Right lobe of liver (tissue), 6 donors: ENCODE data around the gene DOLPP1. TPM values are rescaled to one million over a fixed set of nuclear protein-coding genes. Genes with fewer than 3 reads are reported as not detected.

Experiments
- ATAC-seq, 4 donors: fragments of 200-7000 bp; cut with Tn5 transposase; one replicate each; pipeline ENCODE4 v1.9.1; 2020; ENCODE audit warnings: mild to moderate bottlenecking in 4 of 4, moderate library complexity in 4 of 4
- DNase-seq, 3 donors: peaks; one replicate each; pipeline ENCODE4 v3.0.0-alpha.2; 2020
- H3K27ac ChIP-seq, 3 donors: fragments of 200-600 bp; one replicate each; pipeline ENCODE4 v1.8.0; 2022
- H3K27me3 ChIP-seq, 2 donors: fragments of 200-600 bp; one replicate each; pipeline ENCODE4 v1.8.0; 2022
- H3K36me3 ChIP-seq, 4 donors: fragments of 200-600 bp; sonication (generic) in 1 of 4; one replicate each; pipeline versions ENCODE4 v1.5.1 to v1.8.0; 2017 to 2022; ENCODE audit warnings: control low read depth in 1 of 4
- H3K4me1 ChIP-seq, 4 donors: fragments of 200-600 bp; sonication (generic) in 1 of 4; one replicate each; pipeline versions ENCODE4 v1.5.1 to v1.8.0; 2017 to 2022; ENCODE audit warnings: control low read depth in 1 of 4
- H3K4me3 ChIP-seq, 3 donors: fragments of 200-600 bp; one replicate each; pipeline ENCODE4 v1.8.0; 2022
- H3K9me3 ChIP-seq, 4 donors: fragments of 200-600 bp; sonication (generic) in 1 of 4; one replicate each; pipeline versions ENCODE4 v1.5.1 to v1.8.0; 2017 to 2022; ENCODE audit warnings: control low read depth in 1 of 4
- CTCF ChIP-seq, 4 donors: fragments of 200-600 bp in 3 of 4; fragments of 450-650 bp in 1 of 4; IDR thresholded peaks; one replicate each; pipeline versions ENCODE4 v1.5.1 to v1.8.0; 2016 to 2022; ENCODE audit warnings: antibody characterized with exemption in 4 of 4, mild to moderate bottlenecking in 2 of 4
- POLR2A ChIP-seq: fragments of 450-650 bp; IDR thresholded peaks from one replicate; pipeline ENCODE4 v1.6.1; 2017; ENCODE audit warnings: antibody characterized with exemption, mild to moderate bottlenecking
- WGBS: methylation state at CpG from one replicate; pipeline ENCODE4 v1.1.6; 2018; ENCODE audit warnings: low coverage, low lambda C conversion rate; ENCODE audit not compliant: insufficient coverage; ENCODE audit errors: missing lambda C conversion rate; 5-methylcytosine and 5-hydroxymethylcytosine counted together
- intact Hi-C, 2 donors: fragments of 100-400 bp; cut with DNase I; formaldehyde crosslinking; loops; one replicate each; pipeline versions ENCODE4 v1.11.2 to v1.14.1; 2022
- total RNA-seq, 6 experiments: library from RNA; depleted of rRNA in 2 of 6; stranded (reverse); fragments of >200 nt in 2 of 6; fragmentation: NEBNext Ultra II Directional in 3 of 6; extraction: Animal tissue kit (Norgen Biotek cat#: 25700) in 3 of 6; gene quantifications; one replicate each; pipeline versions ENCODE4 v1.1.0 to v1.2.4, GENCODE V29; 2016 to 2023
- donor health status: DM: no; HTN: yes; CAD: no.
- donor health status: DM: no; HTN: no; CAD: no.
- donor health status: DM: no; HTN: no; CAD: no.
- donor health status: DM: no; HTN: yes; CAD: no.
- donor health status: DM: no; HTN: yes; CAD: no.

Gene DOLPP1
- total RNA-seq, 6 experiments from 2014 or later = 10.1 to 16.8 (median 13.3) TPM

- intact Hi-C loops = no loop called here
- Histone ChIP-seq H3K27ac (no peak overlapping the region), H3K36me3 (peaks cover 0 to 21% (median 0%) of the 10 kb centered on the region in 4 donors), H3K9me3 (no peaks in the 10 kb centered on the region), H3K27me3 (no peaks in the 10 kb centered on the region), H3K4me1 (peaks cover 0 to 17% (median 5%) of the 10 kb centered on the region in 4 donors), H3K4me3 (no peak overlapping the region)
- ATAC-seq (no peak), DNase-seq (no peak)
- TF ChIP-seq POLR2A = no peak
- no peak for TF ChIP-seq CTCF (IDR thresholded peaks at IDR 0.05)
- no CpG with 5 or more reads among the region's 12 CpGs for WGBS
These were observed 40.7 kb upstream of the DOLPP1 start for GRCh38 chr9:129040113-129040643.

GRCh38 chr9:129042016-129042415, 38.9 kb upstream of the DOLPP1 start:
- no peaks in the 10 kb centered on the region for H3K27me3 ChIP-seq
- DNase-seq (no peak), ATAC-seq (peak in 1 of 4 donors; percentile 9)
- H3K36me3 ChIP-seq = peaks cover 0 to 24% (median 0%) of the 10 kb centered on the region in 4 donors
- intact Hi-C loops = no loop called here
- peaks cover 0 to 22% (median 5%) of the 10 kb centered on the region in 4 donors for H3K4me1 ChIP-seq
- no peaks in the 10 kb centered on the region for H3K9me3 ChIP-seq
- TF ChIP-seq POLR2A = no peak
- no peak for TF ChIP-seq CTCF (IDR thresholded peaks at IDR 0.05)
- no peak overlapping the region for H3K27ac ChIP-seq
- 93% methylated on average over 5 of the region's 16 CpGs for WGBS
- H3K4me3 ChIP-seq = no peak overlapping the region

GRCh38 chr9:129052592-129052991, 28.3 kb upstream of the DOLPP1 start:
- Histone ChIP-seq H3K4me1 (peaks cover 0 to 10% (median 5%) of the 10 kb centered on the region in 4 donors), H3K36me3 (peaks cover 0 to 25% (median 0%) of the 10 kb centered on the region in 4 donors), H3K4me3 (no peak overlapping the region), H3K27ac (no peak overlapping the region), H3K9me3 (no peaks in the 10 kb centered on the region), H3K27me3 (no peaks in the 10 kb centered on the region)
- WGBS = 80% methylated on average over 7 of the region's 8 CpGs
- intact Hi-C loops = no loop called here
- no peak for TF ChIP-seq CTCF (IDR thresholded peaks at IDR 0.05)
- no peak for TF ChIP-seq POLR2A
- peak; percentile 84 to 90 (median 88) for ATAC-seq
- peak; percentile 85 to 96 (median 94) for DNase-seq

- intact Hi-C loops = no loop called here
- ATAC-seq (peak in 3 of 4 donors; percentile 11 to 29 (median 11)), DNase-seq (no peak)
- Histone ChIP-seq H3K9me3 (no peaks in the 10 kb centered on the region), H3K4me1 (peaks cover 0 to 10% (median 5%) of the 10 kb centered on the region in 4 donors), H3K4me3 (no peak overlapping the region), H3K27me3 (no peaks in the 10 kb centered on the region), H3K27ac (no peak overlapping the region), H3K36me3 (peaks cover 0 to 25% (median 0%) of the 10 kb centered on the region in 4 donors)
- 66% methylated on average over 5 of the region's 6 CpGs for WGBS
- TF ChIP-seq CTCF (IDR thresholded peaks at IDR 0.05) (no peak), POLR2A (no peak)
These were observed 27.9 kb upstream of the DOLPP1 start for GRCh38 chr9:129053020-129053419.
